Activated naive CD8-positive, alpha-beta T cell treated with anti-CD3 and anti-CD28 coated beads for 36 hours (primary cell): ENCODE data around the gene PSMD6. TPM values are rescaled to one million over a fixed set of nuclear protein-coding genes. Genes with fewer than 3 reads are reported as not detected.

Experiments
- DNase-seq: peaks from one replicate; pipeline ENCODE4 v3.0.0; 2021
- H3K27ac Mint-ChIP-seq: one replicate; pipeline ENCODE4 v1.8.0; 2022; ENCODE audit warnings: mild to moderate bottlenecking, moderate library complexity, mixed read lengths
- H3K27me3 Mint-ChIP-seq: one replicate; pipeline ENCODE4 v1.8.0; 2022; ENCODE audit warnings: mild to moderate bottlenecking, mixed read lengths
- H3K36me3 Mint-ChIP-seq: one replicate; pipeline ENCODE4 v1.8.0; 2021; ENCODE audit warnings: mild to moderate bottlenecking, mixed read lengths
- H3K4me1 Mint-ChIP-seq: one replicate; pipeline ENCODE4 v1.8.0; 2021; ENCODE audit warnings: mixed read lengths
- H3K4me3 Mint-ChIP-seq: one replicate; pipeline ENCODE4 v1.8.0; 2022; ENCODE audit warnings: mild to moderate bottlenecking, moderate library complexity, mixed read lengths
- H3K9me3 Mint-ChIP-seq: one replicate; pipeline ENCODE4 v1.8.0; 2022; ENCODE audit warnings: mixed read lengths
- total RNA-seq, 2 experiments: library from RNA; stranded (reverse); gene quantifications; one replicate each; pipeline ENCODE4 v1.2.3, GENCODE V29; 2021

Gene PSMD6
- total RNA-seq, result 100 to 1,000 TPM; 130 to 132 TPM

DNA sequence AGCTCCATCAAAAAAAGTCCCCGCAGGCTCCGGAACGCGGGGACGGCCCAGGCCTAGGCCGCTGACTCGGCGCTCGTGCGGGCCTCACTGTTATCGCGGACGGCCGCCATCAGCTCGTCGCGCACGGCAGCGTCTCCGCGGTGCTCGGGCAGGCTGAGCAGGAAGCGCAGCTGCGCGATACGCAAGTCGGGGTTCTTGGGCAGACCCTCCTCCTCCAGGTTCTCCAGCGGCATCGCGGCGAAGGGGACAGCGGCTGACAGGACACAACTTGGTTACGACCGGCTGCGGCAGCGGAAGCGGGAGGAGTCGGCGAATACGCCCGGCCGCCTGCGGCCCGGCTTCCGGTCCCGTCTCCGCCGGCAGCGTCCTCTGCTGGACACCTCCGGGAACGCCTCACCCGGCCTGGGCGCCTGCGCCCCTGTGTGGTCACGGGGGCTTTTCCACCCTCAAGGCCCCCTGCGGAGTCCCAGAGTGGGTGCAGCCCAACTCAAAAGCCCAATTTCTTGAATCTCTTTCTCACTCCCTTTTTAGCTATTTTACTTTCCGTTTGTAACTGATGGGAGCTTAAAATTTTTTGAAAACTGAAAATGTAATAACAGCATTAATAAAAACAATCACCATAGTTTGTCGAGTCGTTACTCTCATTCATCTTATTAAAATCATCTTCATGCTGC is at the start of gene PSMD6:
PSMD6 (minus strand) TSS at position 308 of the 674 bp plus-strand sequence; CDS start at position 233, 75 bp downstream.
- peak; percentile 94 for DNase-seq
- Mint-ChIP-seq H3K4me3 (peak within 1 kb of the TSS; percentile 84), H3K9me3 (no peaks in the 10 kb centered on the region), H3K27me3 (peaks cover 13% of the 10 kb centered on the region), H3K4me1 (peaks cover 29% of the 10 kb centered on the region), H3K36me3 (peaks cover 18% of the 10 kb centered on the region), H3K27ac (peak within 1 kb of the TSS; percentile 90)

GRCh38 chr3:64072126-64072525 is 48.8 kb upstream of the PSMD6 start:
- Mint-ChIP-seq H3K27me3 (peaks cover 54% of the 10 kb centered on the region), H3K9me3 (no peaks in the 10 kb centered on the region), H3K4me3 (no peak overlapping the region), H3K4me1 (no peaks in the 10 kb centered on the region), H3K36me3 (no peaks in the 10 kb centered on the region), H3K27ac (no peak overlapping the region)
- DNase-seq, result no peak

- no peak for DNase-seq
- Mint-ChIP-seq H3K4me3 (no peak overlapping the region), H3K27ac (no peak overlapping the region), H3K4me1 (no peaks in the 10 kb centered on the region), H3K36me3 (no peaks in the 10 kb centered on the region), H3K27me3 (peaks cover 54% of the 10 kb centered on the region), H3K9me3 (no peaks in the 10 kb centered on the region)
Observed at GRCh38 chr3:64070704-64071103, 47.4 kb upstream of the PSMD6 start.

- no peak for DNase-seq
- H3K27ac Mint-ChIP-seq, result no peak overlapping the region
- no peak overlapping the region for H3K4me3 Mint-ChIP-seq
- H3K27me3 Mint-ChIP-seq, result peaks cover 35% of the 10 kb centered on the region
- H3K36me3 Mint-ChIP-seq, result no peaks in the 10 kb centered on the region
- H3K9me3 Mint-ChIP-seq, result no peaks in the 10 kb centered on the region
- no peaks in the 10 kb centered on the region for H3K4me1 Mint-ChIP-seq
Observed at GRCh38 chr3:64067506-64068346, 44.4 kb upstream of the PSMD6 start.

- DNase-seq, result no peak
- Mint-ChIP-seq H3K27ac (no peak overlapping the region), H3K36me3 (no peaks in the 10 kb centered on the region), H3K27me3 (peaks cover 18% of the 10 kb centered on the region), H3K4me1 (no peaks in the 10 kb centered on the region), H3K9me3 (no peaks in the 10 kb centered on the region), H3K4me3 (no peak overlapping the region)
Observed at GRCh38 chr3:64064804-64065203, 41.5 kb upstream of the PSMD6 start.

DNA sequence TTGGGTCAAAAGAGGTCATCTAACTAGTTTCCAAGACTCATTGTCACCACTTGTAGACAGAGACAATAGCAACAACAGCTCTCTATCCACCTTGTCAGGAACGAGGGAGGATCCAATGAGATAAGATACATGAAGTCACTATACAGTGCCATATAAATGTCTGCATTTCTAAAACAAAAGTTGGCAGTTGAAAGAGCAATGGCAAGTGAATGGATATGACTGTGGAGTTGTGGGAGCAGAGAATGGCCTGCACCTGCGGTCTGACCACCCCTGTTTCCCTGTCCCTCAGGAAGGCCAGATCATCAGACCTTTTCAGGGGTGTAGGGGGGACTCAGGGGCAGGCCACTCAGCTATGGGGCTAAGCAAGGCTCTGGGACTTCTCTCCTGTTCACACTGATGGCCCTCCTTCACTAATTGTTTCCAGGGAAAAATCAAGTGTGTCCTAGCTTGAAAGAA is 40.7 kb upstream of the PSMD6 start:
- Mint-ChIP-seq H3K36me3 (no peaks in the 10 kb centered on the region), H3K4me3 (no peak overlapping the region)

GRCh38 chr3:64063207-64063982 is 40.1 kb upstream of the PSMD6 start:
- no peaks in the 10 kb centered on the region for H3K4me1 Mint-ChIP-seq
- peaks cover 20% of the 10 kb centered on the region for H3K27me3 Mint-ChIP-seq
- H3K4me3 Mint-ChIP-seq, result no peak overlapping the region
- no peak overlapping the region for H3K27ac Mint-ChIP-seq
- DNase-seq, result no peak
- no peaks in the 10 kb centered on the region for H3K9me3 Mint-ChIP-seq
- no peaks in the 10 kb centered on the region for H3K36me3 Mint-ChIP-seq

More for the DNA sequence above, 40.7 kb upstream of the PSMD6 start:
- Mint-ChIP-seq H3K27me3 (peaks cover 20% of the 10 kb centered on the region), H3K27ac (no peak overlapping the region), H3K9me3 (no peaks in the 10 kb centered on the region), H3K4me1 (no peaks in the 10 kb centered on the region)
- no peak for DNase-seq

DNA sequence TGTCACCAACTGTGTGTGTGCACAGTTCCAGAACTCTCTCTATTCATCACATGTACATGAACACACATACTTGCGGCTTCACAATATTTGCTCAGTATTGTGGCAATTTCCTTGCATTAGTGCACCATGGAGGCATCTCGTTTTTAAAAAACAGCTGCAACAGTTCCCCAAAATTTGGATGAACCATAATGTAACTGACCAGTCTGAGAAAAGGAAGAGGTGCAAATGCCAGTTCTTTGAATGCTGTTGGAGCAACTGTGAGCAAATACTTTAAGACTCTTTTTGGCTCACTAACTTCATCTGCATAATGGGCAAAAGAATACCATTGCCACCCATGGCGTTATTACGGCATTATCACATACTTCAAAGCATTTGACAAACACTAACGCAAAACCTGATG is 38.3 kb upstream of the PSMD6 start:
- Mint-ChIP-seq H3K27ac (no peak overlapping the region), H3K36me3 (no peaks in the 10 kb centered on the region), H3K27me3 (peaks cover 29% of the 10 kb centered on the region), H3K4me3 (no peak overlapping the region), H3K9me3 (no peaks in the 10 kb centered on the region), H3K4me1 (no peaks in the 10 kb centered on the region)
- no peak for DNase-seq

DNA sequence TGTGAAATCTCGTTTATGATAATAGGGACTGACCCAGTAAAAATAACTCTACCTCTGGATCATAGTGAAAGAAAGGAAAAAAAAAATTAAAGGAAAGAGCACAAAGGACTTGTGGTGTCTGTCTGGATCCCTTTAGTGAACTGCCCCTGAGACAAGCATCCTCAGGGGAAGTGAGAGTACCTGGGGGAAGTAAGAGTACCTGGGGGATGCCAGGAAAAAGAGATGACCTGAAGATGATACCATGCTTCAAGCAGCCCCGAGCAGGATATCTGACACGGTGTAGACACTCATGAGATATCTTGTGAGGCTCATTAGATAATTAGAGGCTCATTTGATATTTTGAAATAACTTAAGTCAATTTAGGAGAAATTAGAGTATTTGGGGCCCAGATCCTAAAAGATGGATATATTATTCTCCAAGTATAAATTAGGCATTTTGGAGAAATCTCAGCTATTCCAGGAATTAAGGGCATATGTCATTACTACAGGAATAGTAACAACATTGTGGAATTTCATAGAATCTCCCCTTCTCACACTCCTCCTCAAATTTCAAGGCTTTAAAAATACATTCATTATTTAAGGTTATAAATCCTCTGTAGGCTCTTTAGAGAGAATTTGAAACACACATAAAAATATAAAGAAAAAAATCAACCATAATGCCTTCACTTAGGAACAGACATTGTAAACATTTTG is 36.3 kb upstream of the PSMD6 start:
- no peak overlapping the region for H3K27ac Mint-ChIP-seq
- no peak overlapping the region for H3K4me3 Mint-ChIP-seq
- DNase-seq, result no peak
- H3K9me3 Mint-ChIP-seq, result no peaks in the 10 kb centered on the region
- H3K27me3 Mint-ChIP-seq, result peaks cover 36% of the 10 kb centered on the region
- H3K4me1 Mint-ChIP-seq, result no peaks in the 10 kb centered on the region
- H3K36me3 Mint-ChIP-seq, result no peaks in the 10 kb centered on the region

DNA sequence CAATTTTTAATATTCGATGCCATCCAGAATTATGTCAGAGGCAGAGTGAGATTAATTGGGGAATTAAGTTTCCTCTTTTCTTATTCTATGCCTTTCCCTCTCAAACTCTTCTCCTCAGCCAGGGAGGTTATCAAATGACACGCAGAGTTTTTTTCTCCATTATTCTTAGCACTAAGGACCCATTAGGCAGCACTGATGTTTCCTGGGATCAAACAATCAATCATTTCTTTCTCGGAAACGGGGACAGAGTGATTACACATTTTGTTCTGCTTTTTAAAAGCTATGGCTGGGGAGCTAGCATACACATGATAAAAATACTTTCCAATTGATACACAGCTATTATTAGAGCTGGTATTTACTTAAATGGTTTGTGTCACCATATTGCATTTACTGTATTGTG is 35.3 kb upstream of the PSMD6 start:
- Mint-ChIP-seq H3K27me3 (peaks cover 36% of the 10 kb centered on the region), H3K27ac (no peak overlapping the region), H3K9me3 (no peaks in the 10 kb centered on the region), H3K4me1 (no peaks in the 10 kb centered on the region), H3K36me3 (no peaks in the 10 kb centered on the region), H3K4me3 (no peak overlapping the region)
- no peak for DNase-seq

DNA sequence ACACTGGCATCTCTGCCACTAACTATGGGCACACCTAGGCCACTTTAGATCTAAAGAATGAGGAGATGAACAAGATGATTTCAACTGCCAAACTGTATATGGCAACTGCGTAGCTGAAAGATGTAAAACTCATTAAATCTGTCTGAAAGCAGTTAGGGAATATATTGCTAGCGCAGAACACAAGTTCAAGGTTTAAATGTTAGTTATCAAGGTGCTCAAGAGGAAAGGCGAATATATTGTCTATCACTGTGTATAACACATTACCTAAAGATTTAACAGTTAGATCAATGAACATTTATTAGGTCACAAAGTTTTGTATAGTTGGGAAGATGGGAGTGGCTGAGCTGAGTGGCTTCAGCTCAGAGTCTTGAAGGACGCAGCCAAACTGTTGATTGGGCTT is 33.9 kb upstream of the PSMD6 start:
- Mint-ChIP-seq H3K27ac (no peak overlapping the region), H3K4me1 (no peaks in the 10 kb centered on the region), H3K36me3 (no peaks in the 10 kb centered on the region), H3K27me3 (peaks cover 33% of the 10 kb centered on the region), H3K9me3 (no peaks in the 10 kb centered on the region), H3K4me3 (no peak overlapping the region)
- no peak for DNase-seq

DNA sequence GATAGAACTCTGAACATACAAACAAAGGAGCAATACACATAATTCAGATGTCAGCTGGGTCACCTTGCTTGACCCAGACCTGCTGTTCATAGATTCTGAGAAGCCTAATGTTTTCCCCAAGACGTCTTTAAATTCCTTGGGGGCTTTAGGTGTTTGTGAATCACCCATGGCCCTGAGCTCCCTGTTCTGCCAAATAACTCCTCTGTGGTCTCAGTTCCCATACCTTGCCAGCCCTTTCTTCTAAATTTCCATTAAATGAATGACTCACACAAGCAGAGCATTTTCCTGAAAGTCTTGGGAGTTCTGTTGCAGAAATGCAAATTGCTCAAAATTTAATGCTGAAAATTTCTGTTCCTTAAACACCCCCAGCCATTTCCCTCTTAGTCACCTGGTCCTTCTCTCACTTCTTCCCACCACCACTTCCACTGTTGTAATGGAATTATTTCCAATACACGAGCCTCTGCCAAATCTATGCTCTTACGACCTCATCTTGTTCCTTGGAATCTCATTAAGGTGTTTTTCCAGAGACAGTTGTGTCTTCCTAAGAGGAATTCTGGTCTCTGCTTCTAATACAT is 33.4 kb upstream of the PSMD6 start:
- H3K9me3 Mint-ChIP-seq, result no peaks in the 10 kb centered on the region
- H3K36me3 Mint-ChIP-seq, result no peaks in the 10 kb centered on the region
- H3K27ac Mint-ChIP-seq, result no peak overlapping the region
- peaks cover 33% of the 10 kb centered on the region for H3K27me3 Mint-ChIP-seq
- no peak overlapping the region for H3K4me3 Mint-ChIP-seq
- no peaks in the 10 kb centered on the region for H3K4me1 Mint-ChIP-seq
- DNase-seq, result no peak

- Mint-ChIP-seq H3K27me3 (peaks cover 29% of the 10 kb centered on the region), H3K27ac (no peak overlapping the region), H3K9me3 (no peaks in the 10 kb centered on the region), H3K4me3 (no peak overlapping the region), H3K36me3 (no peaks in the 10 kb centered on the region), H3K4me1 (no peaks in the 10 kb centered on the region)
- no peak for DNase-seq
Observed at GRCh38 chr3:64055076-64055475, 31.8 kb upstream of the PSMD6 start.

- H3K4me1 Mint-ChIP-seq, result no peaks in the 10 kb centered on the region
- no peak for DNase-seq
- H3K27ac Mint-ChIP-seq, result no peak overlapping the region
- no peaks in the 10 kb centered on the region for H3K9me3 Mint-ChIP-seq
- H3K27me3 Mint-ChIP-seq, result peaks cover 32% of the 10 kb centered on the region
- no peaks in the 10 kb centered on the region for H3K36me3 Mint-ChIP-seq
- H3K4me3 Mint-ChIP-seq, result no peak overlapping the region
Observed at GRCh38 chr3:64054488-64054887, 31.2 kb upstream of the PSMD6 start.
